Measurements from ENCODE around the gene GOLGA8N.

The GOLGA8N gene

DNA sequence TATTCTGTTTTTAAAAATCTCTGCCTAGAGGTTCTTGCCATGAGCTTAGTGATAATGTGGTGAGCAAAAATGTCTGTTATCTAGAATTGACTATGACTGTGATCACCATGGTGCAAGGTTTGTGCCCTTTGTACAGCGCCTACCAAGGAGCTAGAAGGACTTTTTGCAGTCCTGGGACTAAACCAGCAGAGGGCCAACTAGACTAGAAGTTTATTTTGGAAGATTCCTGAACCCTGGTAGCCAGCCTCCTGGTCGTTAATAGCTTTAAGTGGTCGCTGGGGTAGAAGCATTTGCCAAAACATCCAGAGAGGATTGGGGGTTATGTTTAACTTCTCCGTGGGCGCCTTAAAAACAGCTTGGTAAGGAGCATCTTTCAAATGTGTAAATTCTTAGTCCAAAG is 56.1 kb downstream of the GOLGA8N start:
- DNase-seq (ENCODE audit: low read depth): no peak
- H3K4me3 ChIP-seq (ENCODE audit: low read depth, low read length): no peak overlapping the region
- TF ChIP-seq, protein P1, sequence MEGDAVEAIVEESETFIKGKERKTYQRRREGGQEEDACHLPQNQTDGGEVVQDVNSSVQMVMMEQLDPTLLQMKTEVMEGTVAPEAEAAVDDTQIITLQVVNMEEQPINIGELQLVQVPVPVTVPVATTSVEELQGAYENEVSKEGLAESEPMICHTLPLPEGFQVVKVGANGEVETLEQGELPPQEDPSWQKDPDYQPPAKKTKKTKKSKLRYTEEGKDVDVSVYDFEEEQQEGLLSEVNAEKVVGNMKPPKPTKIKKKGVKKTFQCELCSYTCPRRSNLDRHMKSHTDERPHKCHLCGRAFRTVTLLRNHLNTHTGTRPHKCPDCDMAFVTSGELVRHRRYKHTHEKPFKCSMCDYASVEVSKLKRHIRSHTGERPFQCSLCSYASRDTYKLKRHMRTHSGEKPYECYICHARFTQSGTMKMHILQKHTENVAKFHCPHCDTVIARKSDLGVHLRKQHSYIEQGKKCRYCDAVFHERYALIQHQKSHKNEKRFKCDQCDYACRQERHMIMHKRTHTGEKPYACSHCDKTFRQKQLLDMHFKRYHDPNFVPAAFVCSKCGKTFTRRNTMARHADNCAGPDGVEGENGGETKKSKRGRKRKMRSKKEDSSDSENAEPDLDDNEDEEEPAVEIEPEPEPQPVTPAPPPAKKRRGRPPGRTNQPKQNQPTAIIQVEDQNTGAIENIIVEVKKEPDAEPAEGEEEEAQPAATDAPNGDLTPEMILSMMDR (IDR thresholded peaks at IDR 0.05; ENCODE audit: low read depth, low read length, missing control alignments): peak; percentile 14

DNA sequence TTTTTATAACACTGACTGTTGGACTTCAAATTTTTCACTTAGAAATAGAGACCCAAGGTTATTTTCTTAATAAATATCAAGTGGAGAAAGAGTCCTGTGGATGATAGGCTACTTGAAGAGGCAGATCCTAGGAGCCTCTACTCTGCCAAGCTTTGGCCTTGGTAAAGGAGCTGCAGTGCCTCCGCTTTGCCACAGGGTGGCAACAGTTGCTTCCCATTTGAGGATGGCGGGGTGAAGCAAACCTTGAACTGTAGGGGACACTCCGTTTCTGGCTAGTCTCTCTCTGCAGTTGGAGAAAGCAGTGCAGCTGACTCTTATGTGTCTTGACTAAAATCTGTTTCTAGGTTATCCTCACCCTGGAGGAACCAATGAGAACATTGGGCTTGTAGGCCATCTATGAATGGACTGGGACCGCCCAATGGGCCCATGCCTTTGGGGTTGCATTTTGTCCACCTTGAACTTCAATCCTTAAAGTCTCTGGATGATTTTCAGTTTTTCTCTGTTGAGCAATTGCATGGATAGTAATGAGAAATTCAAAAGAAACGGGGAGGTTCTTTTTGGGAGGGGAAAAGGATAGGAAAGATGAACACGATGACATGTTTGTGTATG is 58.1 kb downstream of the GOLGA8N start:
- TF ChIP-seq, protein P1 (IDR thresholded peaks at IDR 0.05; ENCODE audit: low read depth, low read length, missing control alignments): peak; percentile 98
- no peak overlapping the region for H3K4me3 ChIP-seq (ENCODE audit: low read depth, low read length)
- no peak for DNase-seq (ENCODE audit: low read depth)

DNA sequence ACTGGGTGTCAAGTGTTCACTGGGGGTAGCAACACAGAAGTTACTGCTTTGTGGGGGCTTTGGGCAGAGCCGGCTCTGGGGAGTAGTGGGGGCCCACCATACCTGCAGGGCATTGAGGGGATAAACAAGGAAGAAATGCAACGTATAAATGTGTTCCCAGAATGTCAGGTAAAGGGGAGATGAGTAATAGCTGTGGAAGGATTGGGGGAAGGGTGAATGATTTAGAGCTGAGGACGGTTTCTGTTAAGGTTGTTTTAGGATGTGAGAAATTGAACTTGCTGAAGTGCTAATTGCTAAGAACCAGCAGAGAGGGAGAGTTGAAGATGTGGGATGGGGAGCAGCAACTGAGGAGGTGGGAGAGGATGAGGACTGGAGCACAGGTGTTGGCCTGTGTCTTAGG is 58.9 kb downstream of the GOLGA8N start:
- no peak overlapping the region for H3K4me3 ChIP-seq (ENCODE audit: low read depth, low read length)
- DNase-seq (ENCODE audit: low read depth): no peak
- TF ChIP-seq, protein P1 (IDR thresholded peaks at IDR 0.05; ENCODE audit: low read depth, low read length, missing control alignments): no peak

DNA sequence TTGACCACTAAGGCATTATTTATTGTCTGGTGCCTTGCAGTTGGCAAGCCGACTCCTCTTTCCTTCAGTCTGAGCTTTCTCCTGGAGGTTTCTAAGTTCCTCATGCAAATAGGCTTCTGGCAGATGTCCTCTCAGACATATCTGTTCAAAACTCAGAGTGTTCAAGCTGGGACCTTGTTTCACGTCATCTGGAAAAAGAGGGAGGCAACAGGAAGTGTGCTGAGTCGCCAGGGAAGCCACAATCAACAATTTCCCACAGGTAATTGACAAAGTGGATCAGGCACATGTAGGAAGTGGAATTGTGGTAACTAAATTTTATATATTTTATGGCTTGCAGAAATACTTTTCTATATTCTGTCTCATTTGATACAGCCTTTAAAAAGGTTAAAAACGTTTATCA is 62.8 kb downstream of the GOLGA8N start:
- no peak overlapping the region for H3K4me3 ChIP-seq (ENCODE audit: low read depth, low read length)
- TF ChIP-seq, protein P1 (IDR thresholded peaks at IDR 0.05; ENCODE audit: low read depth, low read length, missing control alignments): no peak
- DNase-seq (ENCODE audit: low read depth): no peak

DNA sequence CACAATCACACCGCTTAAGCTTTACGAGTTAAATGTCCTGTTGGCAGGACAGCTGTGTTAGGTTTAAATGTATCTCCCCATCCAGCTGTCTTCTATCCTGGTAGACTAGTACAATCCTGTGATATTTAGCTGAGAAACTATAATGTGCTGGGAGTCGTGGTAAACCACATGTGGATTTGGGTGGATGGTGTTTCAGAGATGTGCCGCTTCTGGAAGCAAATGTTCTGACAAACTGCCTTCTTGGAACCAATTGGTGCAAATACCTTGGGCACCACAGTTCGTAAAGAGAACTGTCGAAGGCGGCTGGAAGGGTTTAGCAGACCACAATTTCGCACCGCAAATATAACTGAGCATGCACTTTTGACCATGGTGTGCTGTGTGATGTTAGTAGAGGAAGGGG is 63.2 kb downstream of the GOLGA8N start:
- H3K4me3 ChIP-seq (ENCODE audit: low read depth, low read length): no peak overlapping the region
- TF ChIP-seq, protein P1 (IDR thresholded peaks at IDR 0.05; ENCODE audit: low read depth, low read length, missing control alignments): no peak

More for the DNA sequence above, 63.2 kb downstream of the GOLGA8N start:
- no peak for DNase-seq (ENCODE audit: low read depth)

All from GM12864 (cell line).